HEK293T (cell line): ENCODE measurements around the gene SZT2.

ENCODE experiments used
- ARNT ChIP-seq: fragments of 450-650 bp; IDR thresholded peaks from 2 replicates; pipeline ENCODE4 v1.6.1; 2017; ENCODE audit warnings: mild to moderate bottlenecking
- CTBP1 ChIP-seq: fragments of 450-650 bp; IDR thresholded peaks from 2 replicates; pipeline ENCODE4 v1.6.1; 2016; ENCODE audit warnings: borderline replicate concordance
- ELF4 ChIP-seq: fragments of 450-650 bp; IDR thresholded peaks from 2 replicates; pipeline ENCODE4 v1.6.1; 2017; ENCODE audit warnings: antibody characterized with exemption
- FOXA1 ChIP-seq: fragments of 450-650 bp; IDR thresholded peaks from 2 replicates; pipeline ENCODE4 v1.6.1; 2016; ENCODE audit warnings: mild to moderate bottlenecking
- FOXM1 ChIP-seq: fragments of 450-650 bp; IDR thresholded peaks from 2 replicates; pipeline ENCODE4 v1.6.1; 2017; ENCODE audit warnings: mild to moderate bottlenecking, borderline replicate concordance
- SP1 ChIP-seq: fragments of 450-650 bp; IDR thresholded peaks from 2 replicates; pipeline ENCODE4 v1.6.1; 2017
- TARDBP ChIP-seq: fragments of 450-650 bp; IDR thresholded peaks from 2 replicates; pipeline ENCODE4 v1.6.1; 2016

DNA sequence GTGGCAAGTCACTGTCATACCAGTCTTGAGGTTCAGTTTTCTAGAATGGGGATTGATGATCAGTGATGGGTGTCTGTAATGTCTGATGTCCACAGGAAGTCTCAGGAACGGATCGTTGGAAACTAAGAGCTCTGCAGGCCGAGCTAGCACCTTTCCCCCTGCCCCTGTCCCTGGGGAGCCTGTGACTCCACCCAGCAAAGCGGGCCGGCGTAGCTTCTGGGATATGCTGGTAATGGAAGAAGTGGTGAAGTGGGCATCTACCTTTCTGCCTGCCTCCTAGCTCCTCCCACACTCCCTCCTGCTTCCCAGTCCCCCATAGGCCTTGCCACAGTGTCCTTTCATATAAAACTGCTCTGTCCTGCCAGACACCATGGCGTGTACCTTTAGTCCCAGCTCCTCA is 50.7 kb downstream of the SZT2 start:
- TF ChIP-seq SP1 (no peak), ELF4 (no peak), FOXM1 (no peak), FOXA1 (no peak), TARDBP (no peak), CTBP1 (no peak), ARNT (no peak)
